A172 (cell line): ENCODE measurements around the gene SUB1. TPM values are rescaled to one million over a fixed set of nuclear protein-coding genes. Genes with fewer than 3 reads are reported as not detected.

Experiments
- DNase-seq: peaks from one replicate; pipeline ENCODE4 v3.0.0-alpha.2; 2015; ENCODE audit warnings: low spot score
- total RNA-seq: library from RNA; depleted of rRNA; stranded (reverse); fragments of >200 nt; shearing (Covaris generic); gene quantifications from 2 replicates; pipeline ENCODE4 v1.2.3, GENCODE V29; 2014; rRNA removed

SUB1 gene
- total RNA-seq, 1 experiment from 2014 or later: 553 TPM

DNA sequence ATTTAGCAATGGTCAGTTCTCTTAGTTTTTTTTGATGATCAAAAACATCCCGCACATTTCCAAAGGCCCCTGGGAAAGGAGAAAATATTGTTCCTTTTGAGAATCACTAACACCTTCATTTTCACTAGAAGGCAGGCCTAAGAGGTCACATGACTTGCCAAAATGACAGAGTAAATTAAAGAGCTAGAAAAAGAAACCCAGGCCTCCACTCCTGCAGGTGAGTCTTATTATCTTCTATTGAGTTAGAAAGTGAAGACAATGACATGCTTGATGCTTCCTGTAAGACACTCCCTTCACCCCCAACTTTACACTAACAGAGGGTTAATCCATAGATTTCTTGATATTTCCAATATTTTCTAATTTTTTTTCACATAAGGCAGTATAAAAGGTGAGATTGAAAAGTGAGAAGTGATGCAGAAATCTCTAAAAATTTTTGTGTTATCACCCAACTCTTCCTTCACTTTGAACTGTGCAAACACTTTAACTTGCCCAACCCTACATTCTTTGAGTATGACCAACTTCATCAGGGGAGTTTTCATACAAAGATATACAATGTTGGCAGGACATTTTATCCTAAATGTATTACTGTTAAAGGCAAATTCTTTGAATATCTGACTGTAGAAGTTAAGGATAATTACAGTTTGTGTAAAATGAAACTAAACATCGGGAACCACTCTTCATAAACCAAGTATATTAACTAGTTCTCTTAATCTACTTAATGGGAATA, 57.1 kb downstream of the SUB1 start:
- DNase-seq: peak; percentile 53

DNA sequence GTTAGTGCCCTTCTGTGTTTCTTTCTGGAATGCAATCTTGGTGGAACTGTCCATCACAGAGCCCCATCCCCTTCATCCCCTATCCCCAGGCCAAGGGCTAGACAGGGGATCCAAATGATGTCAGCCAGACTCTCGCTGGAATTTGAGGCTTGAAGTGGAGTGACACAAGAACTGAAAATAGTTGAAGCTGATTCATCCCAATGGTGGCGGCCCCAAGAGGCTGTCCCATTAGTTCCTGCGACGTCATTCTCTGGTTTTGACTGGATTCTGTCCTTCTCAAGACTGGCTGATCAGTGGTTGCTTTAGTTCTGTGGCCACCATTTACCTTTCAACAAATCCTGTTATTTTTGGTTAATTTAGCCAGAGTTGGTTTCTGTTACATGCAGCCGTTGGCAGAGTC, 59.9 kb downstream of the SUB1 start:
- no peak for DNase-seq

- no peak for DNase-seq
Observed at GRCh38 chr5:32646061-32646969, 61.0 kb downstream of the SUB1 start.

GRCh38 chr5:32651088-32651487, 65.7 kb downstream of the SUB1 start:
- no peak for DNase-seq

GRCh38 chr5:32651638-32652037, 66.3 kb downstream of the SUB1 start:
- DNase-seq: no peak

Other genes with a start within 250 kb of the SUB1 start
- gene ZFR, start 140.8 kb upstream of the SUB1 start, total RNA-seq: 86.8 and 104 TPM in 2 replicates
- 0.07 and 0.28 TPM in 2 replicates for gene NPR3, start 125.8 kb downstream of the SUB1 start, total RNA-seq